ENCODE data around the gene PAH.

DNA sequence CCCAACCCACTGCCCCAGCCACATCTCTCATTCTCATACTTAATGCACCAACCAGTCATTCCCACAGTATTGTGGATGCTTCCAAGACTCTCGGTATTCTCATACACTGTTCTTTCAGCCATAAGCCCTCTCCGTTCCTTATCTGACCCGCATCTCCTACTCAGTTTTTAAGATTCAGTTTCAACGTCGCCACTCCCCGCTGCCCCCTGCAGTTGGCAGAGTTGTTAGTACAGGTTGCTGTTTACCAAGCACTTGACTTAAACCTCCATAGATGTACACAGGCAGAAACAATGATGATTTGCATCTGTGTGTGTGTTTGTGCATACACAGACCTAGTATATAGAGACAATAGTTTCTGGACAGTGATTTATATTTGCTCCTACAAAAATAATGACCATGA lies 40.2 kb downstream of the PAH start:
- TF ChIP-seq, protein P1, sequence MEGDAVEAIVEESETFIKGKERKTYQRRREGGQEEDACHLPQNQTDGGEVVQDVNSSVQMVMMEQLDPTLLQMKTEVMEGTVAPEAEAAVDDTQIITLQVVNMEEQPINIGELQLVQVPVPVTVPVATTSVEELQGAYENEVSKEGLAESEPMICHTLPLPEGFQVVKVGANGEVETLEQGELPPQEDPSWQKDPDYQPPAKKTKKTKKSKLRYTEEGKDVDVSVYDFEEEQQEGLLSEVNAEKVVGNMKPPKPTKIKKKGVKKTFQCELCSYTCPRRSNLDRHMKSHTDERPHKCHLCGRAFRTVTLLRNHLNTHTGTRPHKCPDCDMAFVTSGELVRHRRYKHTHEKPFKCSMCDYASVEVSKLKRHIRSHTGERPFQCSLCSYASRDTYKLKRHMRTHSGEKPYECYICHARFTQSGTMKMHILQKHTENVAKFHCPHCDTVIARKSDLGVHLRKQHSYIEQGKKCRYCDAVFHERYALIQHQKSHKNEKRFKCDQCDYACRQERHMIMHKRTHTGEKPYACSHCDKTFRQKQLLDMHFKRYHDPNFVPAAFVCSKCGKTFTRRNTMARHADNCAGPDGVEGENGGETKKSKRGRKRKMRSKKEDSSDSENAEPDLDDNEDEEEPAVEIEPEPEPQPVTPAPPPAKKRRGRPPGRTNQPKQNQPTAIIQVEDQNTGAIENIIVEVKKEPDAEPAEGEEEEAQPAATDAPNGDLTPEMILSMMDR (IDR thresholded peaks at IDR 0.05) = peak; percentile 60
- TF ChIP-seq ZFX (IDR thresholded peaks at IDR 0.05; ENCODE audit: borderline replicate concordance) = no peak
